Stimulated activated CD8-positive, alpha-beta memory T cell treated with anti-CD3 and anti-CD28 coated beads, Interleukin-7, amount 100 ng/mL, for 48 hours (primary cell): Measurements from ENCODE around the gene VASH1.

Experiments used
- DNase-seq, 2 donors: peaks; one replicate each; pipeline ENCODE4 v3.0.0-alpha.2; 2020; ENCODE audit warnings: low read depth in 1 of 2; ENCODE audit errors: extremely low read depth in 1 of 2

The VASH1 gene

DNA sequence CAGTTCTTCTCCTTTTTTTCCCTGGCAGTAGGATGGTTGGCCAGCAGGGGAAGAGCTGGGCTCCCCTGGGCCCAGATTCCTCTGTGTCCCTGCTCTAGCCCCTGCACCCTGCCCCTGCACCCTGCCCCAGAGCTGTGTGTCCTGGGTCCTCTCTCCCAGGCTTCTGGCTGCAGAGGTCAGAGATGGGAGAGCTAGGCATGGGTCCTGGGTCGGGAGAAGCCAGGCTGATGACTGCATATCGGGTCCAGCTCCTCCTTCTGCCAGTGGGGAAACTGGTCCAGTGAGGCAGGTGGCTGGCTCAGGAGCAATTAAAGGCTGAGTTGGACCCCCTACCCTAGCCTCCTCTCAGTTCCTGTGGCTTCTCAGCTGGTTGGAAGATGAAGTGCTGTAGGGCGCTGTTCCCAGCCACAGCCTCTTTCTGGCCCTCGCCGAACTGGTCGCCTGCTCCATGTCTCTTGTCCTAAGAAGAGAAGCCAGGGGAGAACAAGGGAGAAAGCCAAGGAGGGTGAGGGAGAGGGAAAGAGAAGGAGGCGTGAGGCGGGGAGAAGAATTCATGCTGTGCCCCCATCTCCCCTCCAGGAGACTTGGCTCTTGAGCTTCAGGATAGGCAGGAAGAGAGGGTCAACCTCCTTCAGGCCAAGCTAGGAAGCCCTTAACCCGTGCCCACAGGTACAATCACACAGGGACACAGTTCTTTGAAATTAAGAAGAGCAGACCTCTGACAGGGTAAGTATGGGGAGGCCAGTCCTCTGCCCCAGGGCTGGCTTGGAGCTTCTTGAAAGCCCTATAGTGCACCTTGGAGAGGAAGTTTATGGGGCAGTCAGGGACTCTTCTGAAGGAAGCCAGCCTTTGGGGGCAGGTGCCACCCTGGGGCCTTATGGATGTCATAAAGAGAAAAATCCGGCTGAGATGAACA, 9.5 kb downstream of the VASH1 start:
- DNase-seq = no peak

DNA sequence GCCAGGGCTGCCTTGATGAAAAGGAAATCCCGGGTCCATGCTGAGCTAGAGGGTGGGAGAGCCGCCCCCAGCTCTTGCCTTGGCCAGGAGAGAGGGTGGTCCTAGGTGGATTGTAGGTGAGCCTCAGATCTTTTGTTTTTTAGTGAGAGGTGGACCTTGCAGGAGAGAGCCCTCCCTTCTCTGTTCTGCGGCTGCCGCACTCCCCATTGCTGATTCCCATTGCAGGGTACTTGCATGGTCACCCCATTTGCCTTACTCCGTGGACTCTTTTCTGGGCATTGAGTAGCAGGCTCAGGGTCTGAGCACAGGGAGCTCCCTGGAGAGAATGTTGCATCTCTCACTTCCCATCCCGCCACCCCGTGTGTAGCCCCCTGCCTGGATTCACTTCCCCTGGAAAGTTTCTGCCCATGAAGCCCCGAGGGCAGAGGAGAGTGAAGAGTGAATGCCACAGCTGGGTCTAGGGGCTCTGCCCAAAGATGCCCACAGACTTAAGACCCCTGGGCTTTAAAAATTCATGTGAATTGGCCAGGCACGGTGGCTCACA, 10.2 kb downstream of the VASH1 start:
- no peak for DNase-seq

GRCh38 chr14:76772300-76773187, 11.3 kb downstream of the VASH1 start:
- DNase-seq = no peak

DNA sequence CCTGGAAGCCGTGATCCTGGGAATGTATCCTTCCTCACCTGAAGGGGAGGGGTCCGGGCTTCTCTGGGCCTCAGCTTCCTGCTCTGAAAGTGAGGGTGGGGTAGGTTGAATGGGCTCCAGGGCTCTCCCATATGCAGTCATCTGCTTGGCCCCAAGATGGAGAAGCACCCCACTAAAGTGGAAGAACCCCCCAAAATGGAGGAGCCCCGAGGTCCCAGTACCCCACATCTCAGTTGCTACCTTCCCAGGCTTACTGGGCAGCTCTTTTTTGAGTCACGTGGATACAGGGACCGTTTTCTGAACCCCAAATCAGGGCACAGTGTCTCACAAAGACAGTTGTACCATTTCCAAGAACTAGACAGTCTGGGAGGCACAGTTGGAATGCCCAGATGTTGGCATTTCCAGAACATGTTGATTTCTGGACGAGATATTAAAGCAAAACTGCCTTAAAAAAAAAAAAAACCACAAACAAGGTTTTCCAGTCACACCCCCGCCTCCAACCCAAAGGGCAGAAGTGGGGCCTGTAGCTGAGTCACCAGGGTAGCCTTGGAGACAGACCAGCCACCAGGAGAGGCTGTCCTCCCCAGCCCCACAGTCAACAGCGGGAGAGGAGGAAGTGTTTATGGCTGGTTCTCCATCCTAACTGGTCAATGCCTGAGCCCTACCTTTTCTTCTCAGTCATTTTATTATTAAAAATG, 12.1 kb downstream of the VASH1 start:
- DNase-seq = no peak

DNA sequence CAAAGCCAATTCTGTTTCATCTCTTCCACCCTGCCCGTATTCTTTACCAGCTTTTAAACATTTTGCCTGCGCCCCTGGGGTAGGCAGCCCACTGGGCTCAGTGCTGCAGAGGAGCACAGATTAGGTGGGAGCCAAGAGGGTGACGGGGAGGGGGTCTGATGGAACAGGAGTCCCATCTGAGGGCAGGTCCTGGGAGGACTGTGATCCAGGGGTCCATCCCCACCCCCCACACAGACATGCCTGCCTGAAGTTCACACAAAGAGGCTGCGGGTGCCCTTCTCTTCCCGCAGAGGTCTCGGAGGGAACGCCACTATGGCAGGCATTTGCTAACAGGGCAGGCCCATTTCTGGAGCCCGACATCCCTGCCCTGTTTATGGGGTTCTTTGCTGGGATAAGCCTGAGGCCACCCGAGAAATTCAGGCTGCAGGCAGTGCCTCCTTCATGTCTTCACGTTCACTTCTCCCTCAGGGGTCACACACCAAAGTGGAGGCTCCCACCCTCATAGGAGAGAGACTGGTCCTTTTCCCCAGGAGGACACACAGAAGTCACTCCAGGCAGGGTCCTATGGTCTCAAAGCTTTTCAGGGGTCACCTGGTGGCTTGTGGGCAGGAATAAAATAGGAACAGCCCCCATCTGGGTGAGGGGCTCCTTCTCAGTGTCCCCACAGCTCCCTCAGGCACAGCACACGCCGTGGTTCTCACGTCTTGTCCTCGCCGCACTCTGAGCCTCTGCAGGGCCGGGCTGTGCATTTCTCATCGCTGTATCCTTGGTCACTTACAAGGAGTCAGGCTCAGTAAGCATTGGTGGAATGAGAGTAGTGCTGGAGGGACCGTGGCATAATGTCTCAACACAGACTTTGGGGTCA, 12.9 kb downstream of the VASH1 start:
- DNase-seq = no peak

DNA sequence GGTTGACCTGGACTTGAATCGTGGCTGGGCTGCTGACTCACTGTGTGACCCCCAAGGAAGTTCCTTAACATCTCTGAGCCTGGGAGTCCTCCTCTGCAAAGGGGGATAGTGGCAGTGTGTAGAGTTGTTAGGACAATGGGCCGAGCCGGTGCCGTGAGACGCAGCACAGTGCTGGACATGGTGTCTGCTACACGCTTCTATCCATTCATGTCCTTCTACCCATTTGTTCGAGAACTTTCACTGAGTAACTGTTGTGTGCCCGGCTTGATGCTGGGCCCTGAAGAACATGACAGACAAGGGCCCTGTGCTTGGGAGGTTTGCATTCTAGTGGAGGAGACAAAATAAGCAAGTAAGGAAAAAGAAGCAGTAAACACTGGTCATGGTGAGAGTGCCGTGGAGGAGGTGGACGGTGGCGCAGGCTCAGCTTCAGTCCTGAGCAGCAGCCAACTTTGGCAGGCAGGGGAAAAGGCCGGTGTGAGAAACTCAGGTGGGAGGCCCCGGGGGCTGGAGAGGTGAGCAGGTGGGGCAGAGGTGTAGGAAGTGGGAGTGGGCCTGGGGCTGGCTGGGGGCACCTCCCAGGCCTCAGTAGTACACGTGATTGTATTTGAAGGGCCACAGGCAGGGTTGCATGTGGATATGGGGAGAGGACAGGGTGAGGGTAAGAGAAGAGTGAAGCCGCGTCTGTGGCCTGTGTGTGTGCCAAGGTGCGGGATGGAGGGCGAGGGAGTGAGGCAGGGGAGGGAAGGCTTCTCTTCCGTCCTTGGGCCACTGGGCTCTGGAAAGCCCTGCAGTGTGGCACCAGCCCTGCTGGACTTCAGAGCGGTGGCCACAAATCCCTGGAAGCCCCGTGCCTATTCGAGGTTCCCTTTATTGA, 13.8 kb downstream of the VASH1 start:
- DNase-seq = no peak

DNA sequence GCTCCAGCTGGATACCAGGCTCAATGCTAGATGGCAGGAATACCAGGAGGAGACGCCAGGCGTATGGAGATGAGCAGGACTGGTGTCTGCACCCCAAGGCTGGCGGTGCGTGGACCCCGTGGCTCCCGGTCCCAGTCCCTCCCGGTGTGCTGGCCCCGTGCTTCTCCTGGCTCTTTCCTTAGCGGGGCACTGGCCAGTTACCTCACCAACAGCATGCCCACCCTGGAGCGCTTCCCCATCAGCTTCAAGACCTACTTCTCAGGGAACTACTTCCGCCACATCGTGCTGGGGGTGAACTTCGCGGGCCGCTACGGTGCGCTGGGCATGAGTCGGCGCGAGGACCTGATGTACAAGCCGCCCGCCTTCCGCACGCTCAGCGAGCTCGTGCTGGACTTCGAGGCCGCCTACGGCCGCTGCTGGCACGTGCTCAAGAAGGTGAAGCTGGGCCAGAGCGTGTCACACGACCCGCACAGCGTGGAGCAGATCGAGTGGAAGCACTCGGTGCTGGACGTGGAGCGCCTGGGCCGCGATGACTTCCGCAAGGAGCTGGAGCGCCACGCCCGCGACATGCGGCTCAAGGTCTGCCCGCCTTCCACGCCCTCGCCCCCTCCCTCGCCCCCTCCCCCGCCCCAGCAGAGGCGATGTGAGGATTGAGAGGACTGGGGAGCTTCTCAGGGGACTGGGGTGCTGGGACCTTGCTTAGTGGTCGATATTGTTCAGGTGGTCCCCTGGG, 14.6 kb downstream of the VASH1 start:
- DNase-seq = no peak

- DNase-seq = no peak
These were observed 15.4 kb downstream of the VASH1 start for GRCh38 chr14:76776428-76777251.

- no peak for DNase-seq
These were observed 16.5 kb downstream of the VASH1 start for GRCh38 chr14:76777721-76778120.

DNA sequence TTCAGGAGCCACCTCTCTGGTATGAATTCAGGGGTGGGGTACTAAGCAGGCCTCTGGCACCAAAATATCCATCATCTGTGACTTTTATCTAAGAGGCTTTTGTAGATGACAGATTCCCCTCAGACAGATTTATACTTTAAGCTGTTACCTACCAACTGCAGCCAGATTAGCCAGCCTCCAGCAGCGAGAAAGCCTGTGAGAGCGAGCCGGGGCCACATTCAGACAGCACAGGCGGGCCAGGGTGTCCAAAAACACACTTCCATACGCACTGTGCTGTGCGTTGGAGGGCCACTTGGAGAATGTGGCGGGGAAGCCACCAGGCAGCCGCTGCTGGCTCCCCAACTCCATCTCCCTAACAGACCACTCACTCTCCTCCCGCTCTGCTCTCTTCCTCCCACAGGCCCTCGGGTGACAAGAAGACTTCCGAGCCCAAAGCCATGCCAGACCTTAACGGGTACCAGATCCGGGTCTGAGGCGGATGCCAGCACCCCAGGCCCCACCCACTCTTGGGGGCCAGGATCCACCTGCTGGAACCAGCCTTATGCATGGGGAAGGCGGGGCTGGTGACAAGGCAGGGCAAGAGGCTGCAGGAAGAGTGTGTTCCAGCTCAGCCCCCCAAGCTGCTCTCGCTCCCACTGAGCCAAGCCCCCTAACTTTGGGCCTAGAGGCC, 17.4 kb downstream of the VASH1 start:
- no peak for DNase-seq

GRCh38 chr14:76779221-76780057, 18.2 kb downstream of the VASH1 start:
- no peak for DNase-seq

- DNase-seq = no peak
These were observed 18.7 kb downstream of the VASH1 start for GRCh38 chr14:76780058-76780345.

DNA sequence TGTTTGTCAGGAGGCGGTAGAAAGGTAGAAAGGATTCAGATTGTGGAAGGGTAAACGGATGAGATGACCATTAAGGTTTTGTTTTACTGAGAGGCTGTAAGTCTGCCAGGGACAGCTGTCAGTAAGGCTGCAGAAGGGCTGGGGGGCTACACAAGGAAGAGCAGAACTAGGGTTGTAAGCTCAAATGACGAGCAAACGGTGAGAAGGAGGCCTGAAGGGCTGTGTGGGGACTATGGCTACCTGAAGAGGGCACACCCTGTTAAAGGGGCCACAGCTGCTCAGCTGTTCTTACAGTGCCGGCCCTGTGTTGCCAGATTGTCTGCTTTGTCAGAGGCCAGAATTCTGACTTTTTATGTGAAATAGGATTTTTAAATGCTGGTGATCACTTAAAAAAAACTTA, 19.1 kb downstream of the VASH1 start:
- DNase-seq = no peak

GRCh38 chr14:76780875-76781647, 19.8 kb downstream of the VASH1 start:
- no peak for DNase-seq

DNA sequence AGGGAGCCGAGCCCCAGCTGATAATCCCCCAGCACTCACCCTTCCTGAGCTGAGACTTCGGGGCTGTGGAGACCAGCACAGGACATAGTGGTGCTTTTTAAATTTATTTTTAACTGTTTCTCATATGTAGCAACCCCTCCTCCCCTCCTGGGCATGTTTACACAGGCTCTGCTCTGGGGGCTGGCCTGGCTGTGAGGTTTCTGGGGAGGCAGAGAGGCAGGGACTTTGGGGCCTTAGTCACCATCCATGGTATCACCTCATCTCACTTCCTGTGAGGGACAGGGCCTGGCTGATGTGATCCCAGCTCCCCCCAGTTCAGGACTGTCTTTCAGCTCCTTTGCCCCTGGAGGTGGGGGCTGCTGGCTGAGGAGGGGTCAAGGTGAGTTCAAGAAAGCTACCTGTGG, 20.4 kb downstream of the VASH1 start:
- no peak for DNase-seq
